ENCODE measurements around the gene STIM2. TPM values are rescaled to one million over a fixed set of nuclear protein-coding genes. Genes with fewer than 3 reads are reported as not detected.
"Not testable (repeated sequence)": the region's sequence is repeated elsewhere in the genome, so short reads cannot be mapped to it uniquely, and the experiment has no call there.

STIM2 gene
- total and polyA plus RNA-seq, 7 donors = 2.4 to 8.4 (median 4.9) TPM

DNA sequence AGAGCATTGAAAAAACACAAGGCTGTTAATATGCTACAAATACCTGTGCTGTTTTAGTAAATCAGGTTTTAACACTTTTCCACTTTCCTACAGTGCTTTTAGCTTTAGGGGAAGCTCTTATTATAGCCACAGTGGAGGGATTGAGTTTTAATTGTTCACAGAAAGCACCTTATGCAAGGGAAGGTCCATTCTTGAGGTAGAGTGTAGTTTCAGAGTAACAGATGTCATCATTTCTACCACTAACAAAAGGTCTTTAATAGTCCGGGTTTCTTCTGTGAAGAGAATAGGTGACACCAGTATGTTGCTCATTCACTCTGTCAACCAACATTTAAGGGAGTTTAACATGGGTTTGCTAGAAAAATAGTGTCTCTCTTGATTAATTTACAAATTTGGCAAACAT lies 104.4 kb downstream of the STIM2 start:
- WGBS, 3 donors = 75 to 83% (median 79%) methylated on average over 1 of the region's 1 CpG
- H3K9me3 ChIP-seq = no peaks in the 10 kb centered on the region
- DNase-seq (no peak), ATAC-seq (no peak)
- no peaks in the 10 kb centered on the region for H3K4me1 ChIP-seq
- intact Hi-C loops (cut with DNase I) = no loop called here
- TF ChIP-seq, protein P1, sequence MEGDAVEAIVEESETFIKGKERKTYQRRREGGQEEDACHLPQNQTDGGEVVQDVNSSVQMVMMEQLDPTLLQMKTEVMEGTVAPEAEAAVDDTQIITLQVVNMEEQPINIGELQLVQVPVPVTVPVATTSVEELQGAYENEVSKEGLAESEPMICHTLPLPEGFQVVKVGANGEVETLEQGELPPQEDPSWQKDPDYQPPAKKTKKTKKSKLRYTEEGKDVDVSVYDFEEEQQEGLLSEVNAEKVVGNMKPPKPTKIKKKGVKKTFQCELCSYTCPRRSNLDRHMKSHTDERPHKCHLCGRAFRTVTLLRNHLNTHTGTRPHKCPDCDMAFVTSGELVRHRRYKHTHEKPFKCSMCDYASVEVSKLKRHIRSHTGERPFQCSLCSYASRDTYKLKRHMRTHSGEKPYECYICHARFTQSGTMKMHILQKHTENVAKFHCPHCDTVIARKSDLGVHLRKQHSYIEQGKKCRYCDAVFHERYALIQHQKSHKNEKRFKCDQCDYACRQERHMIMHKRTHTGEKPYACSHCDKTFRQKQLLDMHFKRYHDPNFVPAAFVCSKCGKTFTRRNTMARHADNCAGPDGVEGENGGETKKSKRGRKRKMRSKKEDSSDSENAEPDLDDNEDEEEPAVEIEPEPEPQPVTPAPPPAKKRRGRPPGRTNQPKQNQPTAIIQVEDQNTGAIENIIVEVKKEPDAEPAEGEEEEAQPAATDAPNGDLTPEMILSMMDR (IDR thresholded peaks at IDR 0.05) = no peak
- no peak overlapping the region for H3K4me3 ChIP-seq
- no peaks in the 10 kb centered on the region for H3K27me3 ChIP-seq (ENCODE audit: insufficient read depth in 3 of 3, low read length in 2 of 3)
- no peak overlapping the region for H3K27ac ChIP-seq
- H3K36me3 ChIP-seq (ENCODE audit: insufficient read depth in 1 of 2, low read depth in 1 of 2) = no peaks in the 10 kb centered on the region

DNA sequence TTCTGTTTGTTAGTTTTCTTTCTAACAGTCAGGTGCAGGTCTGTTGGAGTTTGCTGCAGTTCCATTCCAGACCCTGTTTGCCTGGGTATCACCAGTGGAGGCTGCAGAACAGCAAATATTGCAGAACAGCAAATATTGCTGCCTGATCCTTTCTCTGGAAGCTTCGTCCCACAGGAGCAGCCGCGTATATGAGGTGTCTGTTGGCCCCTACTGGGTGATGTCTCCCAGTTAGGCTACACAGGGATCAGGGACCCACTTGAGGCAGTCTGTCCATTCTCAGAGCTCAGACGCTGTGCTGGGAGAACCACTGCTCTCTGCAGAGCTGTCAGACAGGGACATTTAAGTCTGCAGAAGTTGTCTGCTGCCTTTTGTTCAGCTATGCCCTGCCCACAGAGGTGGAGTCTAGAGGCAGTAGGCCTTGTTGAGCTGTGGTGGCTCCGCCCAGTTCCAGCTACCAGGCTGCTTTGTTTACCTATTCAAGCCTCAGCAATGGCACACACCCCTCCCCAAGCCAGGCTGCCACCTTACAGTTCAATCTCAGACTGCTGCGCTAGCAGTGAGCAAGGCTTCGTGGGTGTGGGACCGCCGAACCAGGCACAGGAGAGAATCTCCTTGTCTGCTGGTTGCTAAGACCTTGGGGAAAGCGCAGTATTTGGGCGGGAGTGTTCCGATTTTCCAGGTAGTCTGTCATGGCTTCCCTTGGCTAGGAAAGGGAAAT lies 115.0 kb downstream of the STIM2 start:
- DNase-seq; intact Hi-C loops (cut with DNase I); H3K27me3 ChIP-seq (ENCODE audit: insufficient read depth in 3 of 3, low read length in 2 of 3): not testable (repeated sequence)

DNA sequence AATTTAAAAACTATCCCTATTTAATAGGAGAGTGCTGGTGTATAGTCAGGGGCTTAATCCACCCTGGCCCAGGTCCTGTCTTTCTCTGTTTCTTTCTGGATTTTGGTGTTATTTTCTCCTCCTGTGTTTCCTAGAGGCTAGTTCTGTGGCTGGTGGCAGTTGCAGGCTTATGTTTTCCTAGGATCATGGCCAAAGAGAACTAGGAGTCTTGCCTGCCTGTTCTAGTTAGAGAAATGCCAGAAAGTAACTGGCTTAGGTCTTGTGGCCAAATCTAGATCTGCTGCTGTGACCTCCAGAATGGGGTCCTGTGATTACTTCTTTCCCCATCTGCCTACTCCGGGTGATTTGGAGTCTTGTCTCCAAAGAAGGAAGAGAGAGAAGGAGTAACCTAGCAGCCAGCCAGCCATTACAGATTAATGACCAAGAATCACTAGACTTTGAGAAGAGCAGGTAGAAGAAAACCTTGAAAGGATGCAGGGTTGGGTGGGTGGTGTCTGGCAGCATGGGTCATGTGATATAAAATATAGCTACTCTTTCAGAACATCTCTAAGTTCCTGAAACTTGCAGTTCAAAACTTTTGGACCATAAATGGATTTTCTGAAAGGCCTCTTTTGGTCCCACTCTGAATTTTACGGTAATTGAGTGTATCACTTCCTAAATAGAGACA lies 117.9 kb downstream of the STIM2 start:
- H3K4me3 ChIP-seq = no peak overlapping the region
- H3K27me3 ChIP-seq (ENCODE audit: insufficient read depth in 3 of 3, low read length in 2 of 3) = no peaks in the 10 kb centered on the region
- intact Hi-C loops (cut with DNase I) = no loop called here
- H3K27ac ChIP-seq = no peak overlapping the region
- H3K4me1 ChIP-seq = no peaks in the 10 kb centered on the region
- ATAC-seq (no peak), DNase-seq (no peak)
- 71 to 78% (median 75%) methylated on average over 2 of the region's 2 CpGs for WGBS, 3 donors
- H3K9me3 ChIP-seq = no peaks in the 10 kb centered on the region
- no peaks in the 10 kb centered on the region for H3K36me3 ChIP-seq (ENCODE audit: insufficient read depth in 1 of 2, low read depth in 1 of 2)
- TF ChIP-seq, protein P1 (IDR thresholded peaks at IDR 0.05) = no peak

More for the DNA sequence above, 115.0 kb downstream of the STIM2 start:
- not testable (repeated sequence) for H3K9me3 ChIP-seq; H3K4me3 ChIP-seq; H3K36me3 ChIP-seq (ENCODE audit: insufficient read depth in 1 of 2, low read depth in 1 of 2); ATAC-seq; H3K27ac ChIP-seq; H3K4me1 ChIP-seq
- 97 to 98% (median 98%) methylated on average over 12 of the region's 12 CpGs for WGBS, 3 donors

DNA sequence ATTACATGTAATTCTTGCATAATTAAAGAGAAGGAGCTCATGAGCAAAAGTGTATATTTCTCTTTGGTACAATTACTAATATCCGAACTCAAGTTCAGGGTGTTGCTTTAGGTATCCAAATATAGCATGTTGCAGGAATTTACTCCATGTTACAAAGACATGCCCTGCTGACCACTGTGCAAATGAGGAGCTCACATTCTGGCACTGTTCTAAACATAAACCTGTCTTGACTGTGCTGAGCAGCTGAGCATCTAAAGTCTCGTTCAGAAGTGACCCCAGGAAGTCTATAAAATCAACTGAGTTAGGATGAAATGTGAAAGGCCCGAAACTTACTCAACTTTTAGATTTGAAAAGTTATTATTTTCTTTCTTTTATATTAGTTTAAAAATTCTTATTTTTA lies 124.3 kb downstream of the STIM2 start:
- Histone ChIP-seq H3K4me3 (no peak overlapping the region), H3K36me3 (ENCODE audit: insufficient read depth in 1 of 2, low read depth in 1 of 2) (no peaks in the 10 kb centered on the region), H3K9me3 (no peaks in the 10 kb centered on the region), H3K27ac (no peak overlapping the region), H3K4me1 (peaks cover 16% of the 10 kb centered on the region), H3K27me3 (ENCODE audit: insufficient read depth in 3 of 3, low read length in 2 of 3) (no peaks in the 10 kb centered on the region)
- TF ChIP-seq, protein P1 (IDR thresholded peaks at IDR 0.05) = no peak
- ATAC-seq = peak in 2 of 4 donors; percentile 57 to 65
- intact Hi-C loops (cut with DNase I) = loop anchor here in 1 of 2 donors (10.0 kb wide), 1 partner anchor 120 kb away; the partner anchor contains the start of gene STIM2
- DNase-seq = no peak
- WGBS, 3 donors = 34 to 40% (median 37%) methylated on average over 3 of the region's 3 CpGs

DNA sequence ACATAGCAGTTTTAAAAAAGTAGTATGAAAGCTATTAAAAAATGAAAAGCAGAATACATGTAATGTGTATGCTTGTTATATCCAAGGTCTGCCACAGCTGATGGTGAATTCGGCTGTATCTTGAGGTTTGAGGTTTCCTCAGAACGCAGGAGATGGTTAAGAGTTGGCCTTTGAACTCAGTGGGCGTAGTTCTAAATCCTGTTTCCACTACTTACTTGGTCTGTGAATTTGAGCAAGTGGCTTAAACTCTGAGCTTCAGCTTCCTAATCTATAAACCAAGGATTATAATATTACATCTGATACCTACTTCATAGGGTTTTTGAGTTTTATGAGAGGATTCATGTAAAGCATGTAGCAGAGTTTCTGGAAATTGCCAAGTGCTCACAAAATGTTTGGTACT lies 125.2 kb downstream of the STIM2 start:
- Histone ChIP-seq H3K4me1 (peaks cover 16% of the 10 kb centered on the region), H3K27me3 (ENCODE audit: insufficient read depth in 3 of 3, low read length in 2 of 3) (no peaks in the 10 kb centered on the region), H3K36me3 (ENCODE audit: insufficient read depth in 1 of 2, low read depth in 1 of 2) (no peaks in the 10 kb centered on the region), H3K27ac (no peak overlapping the region), H3K9me3 (peaks cover under 1% of the 10 kb centered on the region), H3K4me3 (no peak overlapping the region)
- intact Hi-C loops (cut with DNase I) = loop anchor here in 1 of 2 donors (10.0 kb wide), 1 partner anchor 121 kb away; the partner anchor contains the start of gene STIM2
- WGBS, 3 donors = 65 to 69% (median 66%) methylated on average over 3 of the region's 3 CpGs
- DNase-seq (no peak), ATAC-seq (no peak)
- TF ChIP-seq, protein P1 (IDR thresholded peaks at IDR 0.05) = no peak

All from psoas muscle (tissue), 8 donors.